ENCODE data around the gene PFKL.

GRCh38 chr21:44298301-44298700 lies 1.6 kb upstream of the PFKL start:
- TF ChIP-seq EZH2 (IDR thresholded peaks at IDR 0.05; ENCODE audit: borderline replicate concordance, insufficient read depth, low read depth, low read length, poor library complexity, severe bottlenecking) (no peak), CTCF (IDR thresholded peaks at IDR 0.05) (no peak)
